IPS DF 4.7 (cell line): ENCODE results near the gene BMP6.

Experiments
- DNase-seq: peaks from one replicate; pipeline ENCODE4 v3.0.0-alpha.2; 2013; ENCODE audit warnings: low spot score; ENCODE audit errors: extremely low read depth

The BMP6 gene

GRCh38 chr6:7747016-7747415 lies 21.1 kb downstream of the BMP6 start:
- DNase-seq: no peak

DNA sequence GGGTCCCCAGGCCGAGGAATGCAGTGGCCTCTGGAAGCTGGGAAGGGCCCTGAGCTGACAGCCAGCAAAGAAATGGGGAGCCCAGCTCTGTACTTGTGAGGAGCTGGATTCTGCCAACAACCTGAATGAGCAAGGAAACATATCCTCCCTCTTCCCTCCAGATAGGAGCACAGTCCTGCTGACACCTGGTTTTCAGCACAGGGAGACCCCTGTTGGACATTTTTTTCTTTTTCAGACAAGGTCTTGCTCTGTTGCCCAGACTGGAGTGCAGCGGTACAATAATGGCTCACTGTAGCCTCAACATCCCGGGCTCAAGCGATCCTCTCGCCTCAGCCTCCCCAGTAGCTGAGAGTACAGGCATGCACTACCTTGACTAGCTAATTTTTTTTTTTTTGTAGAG lies 21.5 kb downstream of the BMP6 start:
- no peak for DNase-seq

DNA sequence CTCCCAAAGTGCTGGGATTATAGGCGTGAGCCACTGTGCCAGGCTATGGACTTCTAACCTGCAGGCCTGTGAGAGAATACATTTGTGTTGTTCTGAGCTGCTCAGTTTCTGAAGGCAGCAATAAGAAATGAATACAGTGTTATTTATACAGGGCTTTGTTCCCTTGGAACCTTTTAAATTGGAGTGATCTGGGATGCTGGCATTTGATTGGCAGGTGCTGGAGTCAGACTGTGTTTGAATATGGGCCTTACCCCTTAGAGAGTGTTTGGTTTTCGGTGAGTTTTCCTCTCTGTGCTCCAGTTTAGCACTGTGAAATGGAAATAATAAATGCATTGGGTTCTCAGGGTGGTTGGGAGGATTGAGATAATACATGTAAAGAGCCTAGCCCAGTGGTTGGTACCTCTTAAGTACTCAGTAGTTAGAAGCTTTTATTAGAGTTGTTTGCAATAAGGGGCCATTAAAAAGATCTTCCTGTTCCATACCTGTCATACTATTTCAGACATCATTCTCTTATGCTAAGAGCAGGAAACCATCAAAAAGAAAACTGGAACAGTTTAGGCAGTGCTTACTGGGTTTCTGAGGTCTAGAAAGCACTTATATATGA lies 22.1 kb downstream of the BMP6 start:
- no peak for DNase-seq

DNA sequence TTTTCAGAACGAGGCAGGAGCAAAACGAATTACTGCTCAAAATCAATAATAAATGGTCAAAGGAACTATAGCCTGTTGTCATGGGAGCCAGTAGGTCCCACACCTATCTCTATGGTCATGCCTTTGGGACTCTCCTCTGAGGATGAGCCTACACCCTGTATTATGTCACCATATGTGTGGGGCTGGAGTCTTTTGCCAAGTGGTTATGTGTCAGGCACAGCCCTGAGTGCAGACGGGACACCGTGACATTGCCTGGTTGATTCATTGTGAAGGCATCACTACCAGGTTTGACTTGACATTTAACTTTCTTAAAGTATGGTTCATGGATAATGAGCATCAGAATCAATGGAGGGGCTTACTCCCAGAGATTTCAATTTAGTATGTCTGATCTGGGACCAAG lies 23.6 kb downstream of the BMP6 start:
- no peak for DNase-seq

GRCh38 chr6:7750197-7750596 lies 24.3 kb downstream of the BMP6 start:
- no peak for DNase-seq

DNA sequence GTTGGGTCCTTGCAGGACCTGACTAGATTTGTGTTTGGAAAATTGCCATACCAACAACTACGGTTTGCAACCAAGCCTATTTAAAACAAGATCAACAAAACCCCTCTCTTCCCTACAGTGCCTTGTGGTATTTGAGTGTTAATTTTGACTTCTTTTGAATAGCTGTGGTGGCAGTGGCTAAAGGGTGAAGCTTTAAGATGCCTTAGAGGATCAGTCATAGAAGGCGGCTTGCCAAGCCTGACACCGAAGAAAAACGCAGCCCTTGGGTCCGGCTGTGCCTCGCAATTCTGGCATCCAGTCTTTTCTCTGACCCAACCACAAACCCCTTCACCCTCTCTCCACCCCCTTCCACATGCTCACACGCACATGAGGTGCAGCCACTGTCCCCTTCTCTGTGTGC lies 32.6 kb downstream of the BMP6 start:
- no peak for DNase-seq

DNA sequence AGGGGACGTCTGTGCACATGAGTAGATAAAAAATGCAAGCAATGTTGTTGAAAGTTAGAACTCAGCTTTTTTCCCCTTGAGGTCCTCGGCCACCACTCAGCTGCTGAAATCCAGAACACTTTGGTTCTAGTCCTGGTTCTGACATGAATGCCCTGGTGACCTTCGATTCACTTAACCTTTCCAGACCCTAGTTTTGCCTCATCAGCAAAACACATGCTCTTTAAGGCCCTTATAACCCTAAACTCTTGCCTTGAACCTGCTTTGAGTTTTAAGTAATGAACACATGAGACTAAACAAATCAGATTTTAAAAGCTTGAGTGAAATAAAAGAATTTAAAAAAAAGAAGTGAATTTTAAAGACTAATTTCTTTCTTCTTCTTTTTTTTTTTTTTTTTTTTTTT lies 33.4 kb downstream of the BMP6 start:
- DNase-seq: no peak

DNA sequence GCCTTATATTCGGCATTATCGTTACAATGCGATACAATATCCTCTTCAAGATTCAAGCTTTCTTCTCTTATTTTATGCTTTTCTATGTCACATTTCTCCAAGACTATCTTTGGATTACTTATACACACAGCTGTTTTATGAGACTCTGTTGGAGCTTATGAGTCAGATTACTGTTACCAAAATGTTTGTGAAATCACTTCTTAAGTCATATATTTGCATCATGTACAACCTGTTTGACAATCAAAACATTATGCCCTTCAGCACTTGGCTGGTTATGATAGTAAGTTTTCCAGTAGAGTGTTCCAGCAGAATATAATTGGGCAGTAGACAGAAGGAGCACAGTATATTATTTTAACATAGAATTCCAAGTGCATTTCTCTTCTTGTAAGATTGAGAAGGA lies 35.2 kb downstream of the BMP6 start:
- no peak for DNase-seq

DNA sequence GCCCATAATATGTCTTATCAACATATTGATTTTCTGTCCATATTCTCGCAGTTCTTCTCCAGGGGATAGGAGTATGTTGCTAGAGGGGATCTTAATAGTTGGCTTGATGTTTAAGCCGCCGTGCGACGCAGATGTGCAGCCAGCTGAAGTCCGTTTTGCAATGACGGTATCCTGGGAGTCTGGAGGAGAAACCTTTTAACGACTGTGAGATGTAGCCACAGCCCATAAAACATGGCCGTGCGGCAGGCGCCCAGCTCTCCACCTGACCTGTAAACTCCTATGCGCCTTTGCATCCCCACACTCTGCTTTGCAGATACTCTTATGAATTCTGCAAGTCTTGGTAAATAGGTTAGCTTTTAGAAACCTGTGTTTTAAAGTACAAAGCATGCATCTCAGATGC lies 36.9 kb downstream of the BMP6 start:
- DNase-seq: no peak

DNA sequence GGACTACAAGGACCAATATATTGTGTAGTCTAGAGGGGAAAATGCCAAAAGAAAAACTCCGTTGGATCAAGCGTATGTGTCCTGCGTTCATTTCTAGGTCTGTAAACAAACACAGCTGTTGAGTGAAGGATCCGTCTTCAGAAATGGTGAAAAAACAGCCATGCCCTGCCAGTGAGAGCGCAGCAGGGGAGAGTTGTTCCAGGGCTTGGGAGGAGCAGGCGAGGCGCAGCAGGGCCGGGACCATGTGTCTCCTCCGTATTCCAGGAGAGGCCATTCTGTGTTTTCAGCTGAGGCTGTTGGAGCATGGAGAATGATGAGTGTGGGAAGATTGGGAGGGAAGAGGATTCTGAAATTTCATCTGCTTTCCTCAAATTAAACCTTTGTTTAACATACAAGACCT lies 38.0 kb downstream of the BMP6 start:
- no peak for DNase-seq

DNA sequence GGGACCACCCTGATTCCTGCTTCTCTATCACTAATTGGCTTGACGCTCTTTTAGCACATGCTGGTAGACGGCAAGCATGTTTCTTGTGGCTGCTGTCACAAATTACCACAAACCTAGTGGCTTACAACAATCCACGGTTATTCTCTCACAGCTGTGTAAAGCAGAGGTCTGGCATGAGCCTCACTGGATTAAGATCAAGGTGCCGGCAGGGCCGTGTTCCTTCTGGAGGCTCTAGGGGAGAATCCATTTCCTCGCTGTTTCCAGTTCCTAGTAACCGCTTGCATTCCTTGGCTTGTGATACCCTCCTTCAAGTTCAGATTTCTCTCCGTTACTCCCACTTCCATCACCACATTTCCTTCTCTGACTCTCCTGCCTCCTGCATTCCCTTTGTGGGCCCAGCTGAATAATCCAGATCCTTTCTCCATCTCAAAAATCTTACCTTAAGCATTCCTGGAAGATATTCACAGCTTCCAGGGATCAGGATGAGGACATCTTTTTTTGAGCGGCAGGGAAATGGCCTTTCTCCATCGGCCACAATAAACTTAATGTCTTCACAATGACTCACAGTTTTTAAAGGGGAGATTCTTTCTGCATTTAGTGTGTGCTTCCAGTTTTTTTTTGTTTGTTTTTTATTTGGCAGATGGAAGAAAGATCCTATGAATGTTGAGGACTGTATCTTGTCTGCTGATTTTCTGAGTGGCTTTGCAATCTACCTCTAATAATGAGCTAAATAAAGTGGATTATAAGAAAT lies 39.9 kb downstream of the BMP6 start:
- DNase-seq: no peak

DNA sequence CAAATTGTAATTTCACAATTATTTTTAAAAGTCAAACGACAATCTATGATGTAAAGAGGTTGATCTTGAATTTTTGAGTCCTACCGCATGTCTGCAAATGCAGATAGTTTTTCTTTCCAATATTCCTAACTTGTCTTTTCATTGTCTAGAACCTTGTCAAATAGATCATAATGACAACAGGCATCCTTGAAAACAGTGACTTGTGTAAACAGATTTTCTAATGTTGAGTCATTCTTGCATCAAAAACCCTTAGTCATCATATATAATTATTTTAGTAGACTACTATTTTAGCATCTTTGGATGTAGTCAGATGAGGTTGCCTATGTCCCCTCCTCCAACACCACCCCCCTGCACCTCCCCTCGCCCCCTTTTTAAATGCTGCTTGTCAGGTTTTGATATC lies 43.8 kb downstream of the BMP6 start:
- DNase-seq: no peak

DNA sequence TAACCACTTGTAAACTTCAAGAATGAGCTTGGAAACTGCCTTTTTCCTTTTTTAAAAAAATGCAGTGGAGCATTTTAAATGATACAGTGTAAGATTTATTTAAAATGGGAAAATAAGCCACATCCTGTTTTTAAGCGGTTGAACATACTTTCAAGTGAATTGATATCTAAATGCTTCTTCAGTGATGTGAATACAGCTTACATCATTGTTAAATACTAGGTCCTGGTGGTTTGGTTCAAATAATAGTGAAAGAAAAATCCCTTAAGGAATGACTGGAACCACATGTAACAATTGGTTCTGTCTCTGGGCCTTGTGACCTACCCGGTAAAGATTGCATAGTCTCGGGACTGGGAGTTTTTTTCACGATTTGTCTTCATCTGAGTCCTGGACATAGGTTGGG lies 44.2 kb downstream of the BMP6 start:
- no peak for DNase-seq

- DNase-seq: no peak
Observed at GRCh38 chr6:7770601-7771000, 44.7 kb downstream of the BMP6 start.

- DNase-seq: no peak
Observed at GRCh38 chr6:7773322-7773721, 47.4 kb downstream of the BMP6 start.

DNA sequence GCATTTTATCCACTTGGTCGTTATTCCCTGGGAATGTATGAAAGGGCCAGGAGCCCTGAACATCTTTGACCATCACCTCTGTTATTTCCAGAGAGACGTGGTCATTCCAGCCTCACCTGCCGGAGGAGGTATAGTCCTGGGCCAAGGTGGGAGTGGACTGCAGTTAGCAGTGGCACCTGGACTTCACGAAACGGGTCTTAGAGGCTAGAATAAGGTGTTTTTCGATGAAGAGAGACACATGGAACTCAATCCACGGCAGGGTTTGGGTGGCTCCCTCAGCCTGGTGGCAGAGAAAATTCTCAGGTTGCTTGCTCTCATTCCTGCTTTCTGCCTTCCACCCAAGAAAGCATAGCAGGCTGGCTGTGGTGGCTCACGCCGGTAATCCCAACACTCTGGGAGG lies 48.0 kb downstream of the BMP6 start:
- no peak for DNase-seq

- no peak for DNase-seq
Observed at GRCh38 chr6:7776509-7776908, 50.6 kb downstream of the BMP6 start.

DNA sequence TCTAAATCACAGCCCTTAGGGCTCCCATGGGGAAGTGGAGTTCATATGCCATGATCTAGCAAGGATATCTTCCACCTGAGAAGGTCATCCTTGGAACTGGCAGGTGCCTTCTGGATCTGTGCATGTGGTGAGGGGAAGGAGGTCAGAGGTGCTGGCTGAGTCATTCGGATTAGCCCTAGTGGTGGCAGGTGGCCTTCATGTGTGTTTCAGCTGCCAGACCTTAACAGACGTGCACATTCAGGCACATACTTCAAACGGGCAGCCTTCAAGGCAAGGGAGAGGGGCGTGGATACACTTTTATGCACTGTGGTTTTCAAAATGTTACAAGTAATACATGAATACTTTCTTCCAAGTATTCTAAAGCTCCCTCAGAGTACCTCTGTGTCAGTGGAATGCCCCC lies 51.2 kb downstream of the BMP6 start:
- no peak for DNase-seq

- DNase-seq: no peak
Observed at GRCh38 chr6:7781240-7781639, 55.3 kb downstream of the BMP6 start.

- DNase-seq: no peak
Observed at GRCh38 chr6:7784248-7784647, 58.3 kb downstream of the BMP6 start.

- DNase-seq: no peak
Observed at GRCh38 chr6:7784706-7785105, 58.8 kb downstream of the BMP6 start.

DNA sequence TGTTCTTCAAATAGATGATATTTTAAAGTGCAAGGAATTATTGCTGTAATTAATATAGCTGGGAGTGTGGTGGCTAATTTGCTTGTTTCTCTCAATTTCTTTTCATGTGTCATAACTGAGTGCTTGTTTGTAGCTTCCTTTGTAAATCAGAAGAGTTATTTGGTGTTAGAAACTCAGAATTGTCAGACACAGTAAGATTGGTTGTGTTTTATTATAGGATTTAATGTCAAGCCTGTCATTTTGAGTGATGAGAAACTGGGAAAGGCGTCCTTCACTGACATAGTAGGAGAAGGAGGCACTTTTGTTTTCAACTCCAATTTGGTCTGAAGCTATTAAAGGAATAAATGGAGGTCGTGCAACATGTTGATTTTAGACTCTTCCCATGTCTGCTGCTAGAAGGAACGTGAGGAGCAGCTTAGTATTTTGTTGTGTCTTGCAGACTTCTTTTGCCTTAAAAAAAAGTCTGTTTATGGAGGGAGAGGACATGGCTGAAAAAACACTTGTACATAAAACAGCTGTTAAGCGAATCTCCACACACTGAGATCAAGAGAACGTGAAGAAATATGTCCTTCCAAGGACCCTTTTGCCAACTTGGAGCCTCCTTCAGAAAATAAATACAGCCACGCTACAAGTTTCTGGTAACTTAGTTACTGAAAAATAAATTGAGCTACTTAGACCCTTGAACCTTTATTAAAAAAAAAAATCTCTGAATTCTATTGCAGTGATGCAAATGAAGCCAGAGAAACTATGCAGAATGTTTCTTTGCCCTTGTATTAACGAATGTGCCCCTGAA lies 59.5 kb downstream of the BMP6 start:
- no peak for DNase-seq

DNA sequence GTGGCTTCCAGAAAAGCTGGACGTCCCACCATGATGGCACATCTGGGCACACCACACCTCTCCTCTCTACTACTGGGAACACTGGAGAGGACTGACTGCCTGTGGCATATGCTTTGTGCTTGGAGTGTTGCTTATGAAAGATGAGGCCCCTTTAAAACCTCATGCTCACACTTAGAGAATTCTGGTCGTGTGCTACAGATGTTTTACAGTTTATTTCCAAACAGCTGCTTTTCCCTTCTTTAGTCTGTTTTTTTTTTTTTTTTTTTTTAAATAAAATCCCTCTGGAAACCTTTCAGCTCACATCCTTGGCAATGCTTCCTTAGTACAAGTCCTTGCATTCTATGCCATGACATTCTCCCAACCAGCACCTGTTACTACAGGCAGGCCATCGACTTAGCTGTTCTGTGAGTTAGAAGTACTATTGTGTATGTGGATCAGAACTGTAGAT lies 60.3 kb downstream of the BMP6 start:
- DNase-seq: no peak
